K562 (cell line): ENCODE measurements around the gene ARHGAP24. TPM values are rescaled to one million over a fixed set of nuclear protein-coding genes. Genes with fewer than 3 reads are reported as not detected.

Source experiments
- ATAC-seq: fragments of 200-7000 bp; cut with Tn5 transposase; 3 replicates; pipeline ENCODE4 v1.9.1; 2020; ENCODE audit warnings: moderate library complexity
- BruUV-seq: library from RNA; stranded (reverse); fragments of 400-500 nt; replicated peaks from 2 replicates; lab custom pipeline; 2021; lab: Mats Ljungman, UMichigan
- CTCF ChIA-PET: fragments of 300-600 bp; formaldehyde crosslinking; extraction: SDS; loops from one replicate; lab custom pipeline; 2021; ENCODE audit warnings: low intra/inter-chr PET ratio; lab: Yijun Ruan, JAX
- POLR2A ChIA-PET: fragments of 300-600, 350-650 bp; sonication (Branson Sonifier 250); formaldehyde crosslinking; extraction: SDS; loops from one replicate; lab custom pipeline; 2021; ENCODE audit warnings: antibody characterized with exemption, inconsistent platforms; lab: Yijun Ruan, JAX
- DNase-seq, 4 experiments: peaks; one replicate each; pipeline versions ENCODE4 v3.0.0 to v3.0.0-alpha.2; 2011 to 2018; ENCODE audit warnings: low spot score in 3 of 4, mixed read lengths in 3 of 4; ENCODE audit errors: extremely low read depth in 1 of 4
- FAIRE-seq: peaks from 2 replicates; lab custom pipeline; 2011; peaks lifted over from hg19 to GRCh38; lab: Jason Lieb, UNC
- H2AFZ ChIP-seq: 2 replicates; pipeline ENCODE4 v1.6.0; 2011; ENCODE audit warnings: low read depth, low read length, control low read depth, inconsistent platforms
- H3K27ac ChIP-seq: fragments of 200-600 bp; 3 replicates; pipeline ENCODE4 v1.8.0; 2011; ENCODE audit warnings: low read depth, mild to moderate bottlenecking, control low read depth, inconsistent platforms, low read length, moderate library complexity, mixed read lengths; ENCODE audit errors: extremely low read depth
- H3K27me3 ChIP-seq, 2 experiments: fragments of 300-600 bp in 1 of 2; 2 replicates in 1 of 2; 3 replicates in 1 of 2; pipeline versions ENCODE4 v1.6.0 to v1.8.0; 2011; ENCODE audit warnings: inconsistent platforms in 2 of 2, low read length in 2 of 2, mild to moderate bottlenecking in 1 of 2, mixed read lengths in 1 of 2, moderate library complexity in 1 of 2; ENCODE audit not compliant: control insufficient read depth in 2 of 2, insufficient read depth in 2 of 2
- H3K36me3 ChIP-seq: fragments of 300-600 bp; 3 replicates; pipeline ENCODE4 v1.8.0; 2011; ENCODE audit warnings: mild to moderate bottlenecking, low read length, inconsistent platforms; ENCODE audit not compliant: control insufficient read depth, insufficient read depth
- H3K4me1 ChIP-seq, 2 experiments: fragments of 200-600 bp in 1 of 2; replicated peaks in 1 of 2; 2 replicates in 1 of 2; 3 replicates in 1 of 2; pipeline versions ENCODE4 v1.5.1 to v1.8.0; 2011; ENCODE audit warnings: inconsistent platforms in 2 of 2, low read length in 2 of 2, mild to moderate bottlenecking in 1 of 2, mixed read lengths in 1 of 2, moderate library complexity in 1 of 2; ENCODE audit not compliant: control insufficient read depth in 2 of 2, insufficient read depth in 2 of 2
- H3K4me2 ChIP-seq: 2 replicates; pipeline ENCODE4 v1.6.1; 2011; ENCODE audit warnings: low read length, control low read depth, inconsistent platforms, mixed read lengths; ENCODE audit not compliant: insufficient read depth
- H3K4me3 ChIP-seq: fragments of 200-600 bp; sonication (generic), shearing (Covaris generic); 2 replicates; pipeline ENCODE4 v1.5.1; 2016; ENCODE audit warnings: control low read depth, inconsistent platforms
- H3K79me2 ChIP-seq: fragments of 200-600 bp; 3 replicates; pipeline ENCODE4 v1.8.0; 2011; ENCODE audit warnings: low read length, inconsistent platforms; ENCODE audit not compliant: control insufficient read depth, insufficient read depth
- H3K9ac ChIP-seq, 2 experiments: 2 replicates each; pipeline versions ENCODE4 v1.6.0 to v1.6.1; 2011; ENCODE audit warnings: low read depth in 2 of 2, low read length in 2 of 2, control low read depth in 1 of 2, inconsistent platforms in 1 of 2, mild to moderate bottlenecking in 1 of 2, mixed read lengths in 1 of 2; ENCODE audit not compliant: insufficient read depth in 1 of 2
- H3K9me1 ChIP-seq: one replicate; pipeline ENCODE4 v1.6.0; 2011; ENCODE audit warnings: inconsistent platforms, mild to moderate bottlenecking, low read length, moderate library complexity; ENCODE audit not compliant: control insufficient read depth, insufficient read depth
- H3K9me3 ChIP-seq: replicated peaks from 2 replicates; pipeline ENCODE4 v1.5.1; 2011; ENCODE audit warnings: low read depth, low read length, inconsistent platforms; ENCODE audit not compliant: control insufficient read depth, insufficient read depth
- H4K20me1 ChIP-seq: replicated peaks from 2 replicates; pipeline ENCODE4 v1.6.1; 2011; ENCODE audit warnings: low read length, inconsistent platforms, mixed read lengths; ENCODE audit not compliant: control insufficient read depth, insufficient read depth
- ARID2 ChIP-seq: fragments of 450-650 bp; IDR thresholded peaks from 2 replicates; pipeline ENCODE4 v1.6.1; 2017; ENCODE audit warnings: antibody characterized with exemption, mild to moderate bottlenecking
- CREB1 ChIP-seq, 2 experiments: sonication (generic) in 1 of 2; formaldehyde crosslinking in 1 of 2; IDR thresholded peaks; 2 replicates each; pipeline versions ENCODE4 v1.6.1 to v1.8.0; 2012 to 2022; ENCODE audit warnings: inconsistent platforms in 1 of 2, mild to moderate bottlenecking in 1 of 2, missing genetic modification reagents in 1 of 2, moderate library complexity in 1 of 2
- CTBP1 ChIP-seq: fragments of 450-650 bp; IDR thresholded peaks from 2 replicates; pipeline ENCODE4 v1.6.1; 2016; ENCODE audit warnings: borderline replicate concordance
- HLTF ChIP-seq: fragments of 450-650 bp; IDR thresholded peaks from 2 replicates; pipeline ENCODE4 v1.6.1; 2016
- MGA ChIP-seq: fragments of 450-650 bp; IDR thresholded peaks from 2 replicates; pipeline ENCODE4 v1.6.1; 2016; ENCODE audit warnings: mild to moderate bottlenecking, moderate library complexity
- NFIC ChIP-seq: fragments of 450-650 bp; IDR thresholded peaks from 2 replicates; pipeline ENCODE4 v1.6.1; 2017; ENCODE audit warnings: mild to moderate bottlenecking, inconsistent platforms
- TCF7L2 ChIP-seq: fragments of 150-350 bp; IDR thresholded peaks from 2 replicates; pipeline ENCODE4 v1.6.1; 2016; ENCODE audit warnings: low read depth, mild to moderate bottlenecking, low read length, moderate library complexity
- ZHX1 ChIP-seq: fragments of 150-350 bp; conservative IDR thresholded peaks from 2 replicates; pipeline ENCODE4 v1.6.1; 2014; ENCODE audit warnings: low read length
- ZNF589 ChIP-seq: fragments of 200-800 bp; sonication (Bioruptor generic); IDR thresholded peaks from 2 replicates; pipeline ENCODE4 v1.6.1; 2016; ENCODE audit warnings: low read depth, missing genetic modification characterization, missing compliant biosample characterization
- ZNF764 ChIP-seq: fragments of 250-450 bp; sonication (Bioruptor Pico); IDR thresholded peaks from 2 replicates; pipeline ENCODE4 v1.4.0; 2020; ENCODE audit warnings: low read depth, mild to moderate bottlenecking, moderate library complexity
- WGBS: fragments of 100-300 bp; shearing (Covaris generic); methylation state at CpG from one replicate; pipeline ENCODE4 v1.1.6; 2016; ENCODE audit warnings: low coverage, mixed read lengths; ENCODE audit not compliant: insufficient coverage; ENCODE audit errors: missing lambda C conversion rate; 5-methylcytosine and 5-hydroxymethylcytosine counted together
- in situ Hi-C: fragments of 300-500 bp; cut with MboI; formaldehyde crosslinking; loops from 4 replicates; pipeline ENCODE4 v1.15.0; 2018; ENCODE audit warnings: inconsistent platforms, mixed read lengths
- intact Hi-C: fragments of 100-400 bp; cut with micrococcal nuclease; formaldehyde crosslinking; loops from 2 replicates; pipeline ENCODE4 v1.14.2; 2022
- polyA plus RNA-seq, 8 experiments: library from polyadenylated mRNA; depleted of rRNA in 4 of 8; stranded (reverse) in 5 of 8; unstranded in 3 of 8; fragments of >200 nt; fragmentation: Nextera tagmentation in 2 of 8; fragmentation: Illumina TruSeq in 1 of 8; extraction: Ambion mirVana in 2 of 8; extraction: Trizol in 1 of 8; gene quantifications; 2 replicates each; pipeline versions ENCODE4 v1.2.1 to v1.2.3, GENCODE V29; 2011 to 2014; ENCODE audit warnings: inconsistent platforms in 1 of 8, missing spikeins in 1 of 8
- total RNA-seq, 7 experiments: library from RNA; depleted of rRNA in 6 of 7; stranded (reverse); fragments of >200 nt in 6 of 7; fragmentation: Illumina TruSeq in 2 of 7; extraction: Trizol in 2 of 7; gene quantifications; 2 replicates each; pipeline versions ENCODE4 v1.2.1 to v1.2.3, GENCODE V29; 2011 to 2021; ENCODE audit warnings: low replicate concordance in 1 of 7

Gene ARHGAP24
- total and polyA plus RNA-seq, 9 of the 15 experiments (the other 6 are each of a cell fraction or from before 2014, with no cell fraction given), result 8.0 to 22.6 (median 14.0) TPM

- Histone ChIP-seq H3K9ac (no peak overlapping the region), H3K4me2 (no peak overlapping the region), H3K27ac (no peak overlapping the region), H3K9me1 (no peaks in the 10 kb centered on the region), H4K20me1 (no peaks in the 10 kb centered on the region), H3K4me1 (peaks cover 3 to 6% of the 10 kb centered on the region in 2 experiments; a peak in 2 of 5 replicates), H3K27me3 (no peaks in the 10 kb centered on the region), H2AFZ (no peak overlapping the region), H3K79me2 (no peaks in the 10 kb centered on the region), H3K36me3 (no peaks in the 10 kb centered on the region), H3K9me3 (no peaks in the 10 kb centered on the region), H3K4me3 (no peak overlapping the region)
- ChIA-PET CTCF (no interaction called here), POLR2A (interaction anchor here (0.6 to 1.2 kb wide), 2 partner anchors 11 to 14 kb away, joined by 3 to 5 read pairs; no protein-coding TSS in a partner anchor)
- in situ Hi-C loops (no loop called here), intact Hi-C loops (no loop called here)
- DNase-seq (no peak), FAIRE-seq (no peak), ATAC-seq (no peak)
- 58% methylated on average over 3 of the region's 3 CpGs for WGBS
- no TSS peak for BruUV-seq
- TF ChIP-seq ZNF764 (CRISPR knock-in tag) (no peak), TCF7L2 (no peak), MGA (no peak), CREB1 (IDR thresholded peaks at IDR 0.05) (no peak), CREB1 (CRISPR knock-in tag; IDR thresholded peaks at IDR 0.05) (no peak), NFIC (no peak), ZHX1 (no peak), HLTF (no peak), CTBP1 (no peak), ARID2 (no peak), ZNF589 (CRISPR knock-in tag) (no peak)
Measured at GRCh38 chr4:85953651-85954018, 478.7 kb downstream of the ARHGAP24 start.
